GM10266 (cell line): ENCODE measurements around the gene PRTFDC1.

Experiments used
- DNase-seq: peaks from one replicate; pipeline ENCODE4 v3.0.0; 2012; ENCODE audit errors: extremely low spot score
- TF ChIP-seq, protein P1 (sequence below): IDR thresholded peaks from 2 replicates; pipeline ENCODE4 v1.5.1; 2012; ENCODE audit warnings: mild to moderate bottlenecking, low read depth; ENCODE audit not compliant: control insufficient read depth, insufficient read depth; ENCODE audit errors: missing control alignments

PRTFDC1 gene

DNA sequence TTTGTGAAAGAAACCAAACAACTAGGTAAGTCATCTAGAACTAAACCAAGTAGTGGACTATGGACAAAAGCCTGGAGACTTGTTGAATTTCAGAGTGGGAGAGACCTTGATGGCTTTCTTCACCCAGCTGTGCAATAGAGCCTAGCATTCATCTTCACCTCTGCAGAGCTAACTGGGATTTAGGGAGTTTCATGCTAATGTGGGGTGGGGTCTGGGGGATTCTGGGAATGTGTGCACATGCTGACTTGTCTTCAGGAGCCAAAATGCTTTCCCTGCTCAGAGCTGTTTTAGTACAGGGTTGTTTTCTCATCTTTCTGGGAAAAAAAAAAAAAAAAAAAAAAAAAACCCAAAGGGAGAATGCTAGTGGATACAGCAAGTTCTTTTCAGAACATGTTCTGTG, 147.4 kb downstream of the PRTFDC1 start:
- TF ChIP-seq, protein P1, sequence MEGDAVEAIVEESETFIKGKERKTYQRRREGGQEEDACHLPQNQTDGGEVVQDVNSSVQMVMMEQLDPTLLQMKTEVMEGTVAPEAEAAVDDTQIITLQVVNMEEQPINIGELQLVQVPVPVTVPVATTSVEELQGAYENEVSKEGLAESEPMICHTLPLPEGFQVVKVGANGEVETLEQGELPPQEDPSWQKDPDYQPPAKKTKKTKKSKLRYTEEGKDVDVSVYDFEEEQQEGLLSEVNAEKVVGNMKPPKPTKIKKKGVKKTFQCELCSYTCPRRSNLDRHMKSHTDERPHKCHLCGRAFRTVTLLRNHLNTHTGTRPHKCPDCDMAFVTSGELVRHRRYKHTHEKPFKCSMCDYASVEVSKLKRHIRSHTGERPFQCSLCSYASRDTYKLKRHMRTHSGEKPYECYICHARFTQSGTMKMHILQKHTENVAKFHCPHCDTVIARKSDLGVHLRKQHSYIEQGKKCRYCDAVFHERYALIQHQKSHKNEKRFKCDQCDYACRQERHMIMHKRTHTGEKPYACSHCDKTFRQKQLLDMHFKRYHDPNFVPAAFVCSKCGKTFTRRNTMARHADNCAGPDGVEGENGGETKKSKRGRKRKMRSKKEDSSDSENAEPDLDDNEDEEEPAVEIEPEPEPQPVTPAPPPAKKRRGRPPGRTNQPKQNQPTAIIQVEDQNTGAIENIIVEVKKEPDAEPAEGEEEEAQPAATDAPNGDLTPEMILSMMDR: no peak
- no peak for DNase-seq

DNA sequence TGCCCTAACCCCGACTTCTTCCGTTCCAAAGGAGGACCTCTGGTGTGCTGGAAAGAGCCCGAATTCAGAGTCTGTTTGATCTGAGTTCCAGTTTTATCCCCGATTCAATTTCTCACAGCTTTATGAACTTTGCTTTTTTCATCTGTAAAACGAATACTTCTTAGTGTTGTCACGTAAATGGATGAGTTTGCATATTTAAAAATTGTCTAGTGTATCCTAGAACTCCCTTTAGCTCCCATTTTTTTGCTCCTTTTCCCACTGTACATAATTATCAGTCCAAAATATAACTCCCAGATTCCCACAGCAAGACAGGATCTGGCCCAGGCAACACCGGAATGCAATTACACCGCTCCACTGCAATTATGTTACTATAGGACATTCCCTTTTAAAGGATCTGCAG, 148.0 kb downstream of the PRTFDC1 start:
- TF ChIP-seq, protein P1: no peak
- DNase-seq: no peak

DNA sequence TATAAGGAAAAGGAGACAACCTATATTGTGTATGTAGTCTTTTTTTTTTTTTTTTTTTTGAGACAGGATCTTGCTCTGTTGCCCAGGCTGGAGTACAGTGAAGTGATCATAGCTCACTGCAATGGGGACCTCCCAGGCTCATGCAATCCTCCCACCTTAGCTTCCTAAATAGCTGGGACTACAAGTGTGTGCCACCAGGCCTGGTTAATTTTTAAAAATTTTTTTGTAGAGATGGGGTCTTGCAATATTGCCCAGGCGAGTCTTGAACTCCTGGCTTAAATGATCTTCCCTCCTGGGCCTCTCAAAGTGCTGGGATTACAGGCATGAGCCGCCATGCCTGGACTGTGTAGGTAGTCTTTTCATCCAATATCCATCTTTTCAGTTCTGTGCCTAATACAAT, 150.0 kb downstream of the PRTFDC1 start:
- DNase-seq: no peak
- TF ChIP-seq, protein P1: no peak

DNA sequence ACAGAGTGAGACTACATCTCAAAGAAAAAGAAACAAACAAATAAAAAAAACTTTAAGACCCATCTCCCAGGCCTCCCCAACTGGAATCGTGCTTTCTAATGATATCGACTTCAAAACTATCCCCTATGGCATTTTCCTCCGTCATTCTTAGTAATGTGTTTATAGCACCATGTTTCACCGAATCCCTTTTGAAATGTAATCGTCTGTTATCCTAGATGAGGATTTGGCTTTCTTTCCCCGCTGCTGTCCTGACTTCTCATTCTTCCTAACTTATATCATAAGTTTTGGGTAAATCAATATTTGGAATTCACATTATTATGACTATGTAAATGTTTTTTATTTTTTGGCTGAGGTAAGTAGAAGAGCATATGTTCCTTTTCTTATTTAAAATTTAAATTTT, 151.5 kb downstream of the PRTFDC1 start:
- no peak for DNase-seq
- TF ChIP-seq, protein P1: no peak
